Stimulated activated CD4-positive, alpha-beta T cell treated with anti-CD3 and anti-CD28 coated beads, Interleukin-1b, Interleukin-23, amount 100 ng/mL, for 1 hour (primary cell): ENCODE data around the gene FUCA2.
"Not testable (repeated sequence)": the region's sequence is repeated elsewhere in the genome, so short reads cannot be mapped to it uniquely, and the experiment has no call there.

Experiments
- DNase-seq, 2 donors: peaks; one replicate each; pipeline ENCODE4 v3.0.0-alpha.2; 2020; ENCODE audit warnings: low read depth in 2 of 2

FUCA2 gene

DNA sequence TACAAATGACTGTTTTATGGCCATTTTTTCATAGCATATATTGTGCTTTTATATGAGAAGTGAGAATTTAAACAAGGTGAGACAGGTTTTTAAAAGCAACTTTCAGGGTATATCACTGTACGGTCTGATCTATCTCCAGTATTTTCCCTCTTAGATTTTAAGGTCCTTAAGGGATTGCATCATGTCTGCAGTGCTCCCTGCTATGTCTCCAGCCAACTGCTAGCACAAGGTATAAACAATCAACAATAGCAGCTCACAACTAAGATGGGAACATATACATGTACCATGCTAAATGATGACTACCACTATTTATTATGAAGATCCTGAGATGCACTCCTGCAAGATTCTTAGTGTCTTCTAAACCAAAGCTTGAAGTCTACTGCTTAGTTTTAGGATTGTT is 7.2 kb downstream of the FUCA2 start:
- DNase-seq: no peak

DNA sequence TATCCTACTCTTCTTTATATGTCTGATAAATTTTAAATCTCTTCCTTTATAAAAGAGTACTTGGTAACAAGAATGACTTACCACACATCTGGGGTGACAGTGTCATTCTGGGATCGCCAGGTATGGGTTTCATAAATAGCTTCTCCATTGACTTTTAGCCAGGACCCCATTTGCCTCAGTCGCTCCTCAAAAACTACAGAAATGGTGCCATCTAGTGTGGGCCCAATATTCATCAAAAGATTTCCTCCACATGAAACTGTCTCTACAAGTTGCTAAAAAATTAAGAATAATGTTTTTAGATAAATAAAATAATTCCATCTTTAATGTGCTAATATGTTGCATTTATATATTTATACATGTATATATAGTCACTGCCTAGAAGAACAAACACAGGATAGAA is 9.7 kb downstream of the FUCA2 start:
- DNase-seq: no peak

GRCh38 chr6:143498428-143498827 is 13.1 kb downstream of the FUCA2 start:
- no peak for DNase-seq

DNA sequence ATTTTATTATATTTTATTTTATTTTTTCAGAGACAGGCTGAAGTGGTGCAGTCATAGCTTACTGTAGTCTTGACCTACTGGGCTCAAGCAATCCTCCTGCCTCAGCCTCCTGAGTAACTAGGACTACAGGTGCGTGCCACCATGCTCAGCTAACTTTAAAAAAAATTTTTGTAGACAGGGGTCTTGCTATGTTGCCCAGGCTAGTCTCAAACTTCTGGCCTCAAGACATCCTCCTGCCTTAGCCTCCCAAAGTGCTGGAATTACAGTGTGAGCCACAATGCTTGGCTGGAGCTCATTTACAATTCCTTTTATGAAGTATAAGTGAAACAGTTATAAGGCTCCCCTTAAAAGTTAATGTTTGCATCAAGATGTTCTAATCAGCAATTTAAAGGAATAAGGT is 14.5 kb downstream of the FUCA2 start:
- no peak for DNase-seq

DNA sequence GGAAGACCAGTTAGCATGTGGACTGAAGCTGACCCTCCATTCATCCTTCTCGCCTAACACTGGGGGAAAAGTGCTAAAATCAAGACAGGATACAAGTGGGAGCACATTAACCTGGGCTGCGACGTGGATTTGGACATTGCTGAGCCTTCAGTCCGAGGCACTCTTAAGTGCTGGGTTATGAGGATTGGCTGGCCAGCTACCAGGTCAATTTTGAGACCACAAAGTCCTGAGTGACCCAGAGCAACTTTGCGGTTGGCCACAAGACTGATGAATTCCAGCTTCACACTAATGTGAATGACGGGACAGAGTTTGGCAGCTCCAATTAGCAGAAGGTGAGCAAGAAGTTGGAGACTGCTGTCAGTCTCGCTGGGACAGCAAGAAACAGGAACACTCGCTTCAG is 20.7 kb downstream of the FUCA2 start:
- DNase-seq: no peak

- DNase-seq: no peak
Measured at GRCh38 chr6:143490244-143490643, 21.3 kb downstream of the FUCA2 start.

DNA sequence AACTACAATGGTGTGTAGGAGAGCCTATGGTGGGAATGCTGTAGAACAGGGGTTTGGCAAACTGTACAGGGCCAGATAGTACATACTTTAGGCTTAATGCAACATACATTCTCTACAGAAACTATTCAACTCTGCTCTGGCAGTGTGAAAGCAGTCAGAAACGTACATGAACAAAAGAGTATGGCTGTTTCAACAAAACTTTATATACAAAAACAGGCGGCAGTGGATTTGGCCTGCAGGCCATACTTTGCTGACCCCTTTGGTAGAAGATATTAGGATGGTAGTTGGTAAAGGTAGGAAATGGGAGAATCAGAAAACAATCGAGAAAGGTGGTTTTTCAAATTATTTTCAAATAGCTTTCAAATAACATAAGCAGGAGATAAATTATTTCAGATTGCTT is 24.8 kb downstream of the FUCA2 start:
- no peak for DNase-seq

DNA sequence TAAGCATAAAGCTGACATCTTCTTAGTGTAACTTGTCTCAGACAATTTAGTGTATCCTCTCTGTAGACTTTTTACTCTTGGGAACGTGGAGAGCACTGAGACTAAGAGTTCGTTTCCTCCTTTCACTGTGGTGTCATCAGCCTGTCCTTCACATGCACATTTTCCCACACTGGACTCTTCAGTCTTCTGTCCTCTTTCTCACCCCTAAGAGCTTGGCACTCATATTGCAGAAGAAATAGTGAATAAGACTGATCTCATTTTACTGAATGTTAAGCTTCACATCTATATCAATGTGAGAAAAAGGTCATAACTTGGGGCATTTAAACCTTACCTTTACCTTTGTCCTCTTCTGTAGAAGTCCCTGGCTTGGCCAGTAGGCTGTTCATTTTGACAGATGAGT is 25.6 kb downstream of the FUCA2 start:
- DNase-seq: no peak

GRCh38 chr6:143482593-143482992 is 28.9 kb downstream of the FUCA2 start:
- no peak for DNase-seq

GRCh38 chr6:143478479-143479062 is 32.9 kb downstream of the FUCA2 start:
- DNase-seq: no peak

- DNase-seq: no peak
Measured at GRCh38 chr6:143476545-143476944, 35.0 kb downstream of the FUCA2 start.

DNA sequence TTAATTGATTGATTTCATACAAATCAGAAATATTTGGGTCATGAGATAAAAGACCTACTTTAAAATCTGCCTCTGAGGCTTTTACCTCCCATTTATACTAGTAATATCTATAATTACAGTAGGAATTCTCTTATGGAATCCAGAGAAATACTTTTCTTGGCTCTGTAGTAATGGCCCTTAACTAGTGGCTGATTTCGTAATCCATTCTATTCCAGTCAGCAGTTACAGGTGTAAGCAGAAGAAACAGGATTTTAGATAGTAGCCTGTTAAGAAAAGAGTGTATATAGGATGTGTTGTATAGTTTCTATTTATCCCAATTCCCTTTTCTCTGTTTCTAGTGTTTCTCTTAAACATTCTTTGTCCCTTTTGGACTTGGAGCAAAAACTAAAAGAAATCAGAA is 39.7 kb downstream of the FUCA2 start:
- no peak for DNase-seq

DNA sequence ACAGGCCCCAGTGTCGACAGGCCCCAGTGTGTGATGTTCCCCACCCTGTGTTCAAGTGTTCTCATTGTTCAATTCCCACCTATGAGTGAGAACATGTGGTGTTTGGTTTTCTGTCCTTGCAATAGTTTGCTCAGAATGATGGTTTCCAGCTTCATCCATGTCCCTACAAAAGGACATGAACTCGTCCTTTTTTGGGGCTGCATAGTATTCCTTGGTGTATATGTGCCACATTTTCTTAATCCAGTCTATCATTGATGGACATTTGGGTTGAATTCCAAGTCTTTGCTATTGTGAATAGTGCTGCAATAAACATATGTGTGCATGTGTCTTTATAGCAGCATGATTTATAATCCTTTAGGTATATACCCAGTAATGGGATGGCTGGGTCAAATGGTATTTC is 42.7 kb downstream of the FUCA2 start:
- DNase-seq: not testable (repeated sequence)

DNA sequence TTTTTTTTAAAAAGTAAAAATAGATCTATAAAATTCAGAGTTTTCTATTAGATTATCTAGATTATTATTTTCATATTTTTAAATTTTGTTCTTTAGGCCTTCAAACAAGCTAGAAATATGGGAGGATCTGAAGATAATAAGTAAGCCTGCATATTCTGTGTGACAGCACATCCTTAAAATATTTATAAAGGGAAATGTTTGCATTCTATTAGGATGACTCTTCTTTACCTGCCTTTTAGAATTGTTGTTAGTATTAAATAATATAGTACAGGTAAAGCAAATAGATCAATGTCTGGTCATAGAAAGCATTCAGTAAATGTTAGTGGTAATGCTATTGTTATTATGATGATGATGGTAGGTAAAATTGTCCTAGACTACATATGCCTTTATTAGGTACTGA is 43.5 kb downstream of the FUCA2 start:
- no peak for DNase-seq

GRCh38 chr6:143465546-143465945 is 46.0 kb downstream of the FUCA2 start:
- DNase-seq: no peak

DNA sequence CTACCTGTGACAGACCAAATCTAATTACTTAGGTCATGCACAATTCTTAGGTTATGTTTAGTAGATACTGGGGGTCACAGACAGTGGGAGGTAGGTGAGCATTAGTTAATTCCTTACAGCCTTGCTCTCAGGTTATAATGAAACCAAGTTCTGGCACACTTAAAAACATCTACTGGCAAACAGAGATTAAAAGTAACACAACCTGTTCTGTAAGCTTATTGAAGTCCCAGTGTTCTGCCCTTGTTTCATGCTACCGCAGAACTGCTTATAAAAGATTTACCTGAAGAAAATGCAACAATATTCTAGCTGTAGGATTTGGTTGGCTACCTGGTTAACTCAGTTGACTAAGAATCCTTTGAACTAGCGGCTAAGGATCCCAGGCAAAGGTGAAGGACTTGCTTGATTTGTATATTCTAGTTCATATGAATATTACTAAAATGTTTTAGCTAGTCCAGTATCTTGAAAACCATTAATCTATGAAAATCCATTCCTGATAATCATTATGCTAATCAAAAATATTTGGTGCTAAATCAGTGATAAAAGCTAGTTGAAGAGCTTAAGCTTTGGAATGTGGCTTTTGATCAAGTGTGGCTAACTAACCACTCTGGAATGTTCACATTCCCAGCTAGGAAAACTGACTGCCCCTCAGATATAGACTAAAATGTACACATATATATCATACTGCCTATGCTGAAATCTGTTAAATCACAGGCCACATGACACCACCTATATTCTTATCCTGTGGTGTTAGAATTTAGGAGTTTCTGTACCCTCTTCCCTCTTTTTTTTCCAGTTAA is 53.8 kb downstream of the FUCA2 start:
- no peak for DNase-seq

DNA sequence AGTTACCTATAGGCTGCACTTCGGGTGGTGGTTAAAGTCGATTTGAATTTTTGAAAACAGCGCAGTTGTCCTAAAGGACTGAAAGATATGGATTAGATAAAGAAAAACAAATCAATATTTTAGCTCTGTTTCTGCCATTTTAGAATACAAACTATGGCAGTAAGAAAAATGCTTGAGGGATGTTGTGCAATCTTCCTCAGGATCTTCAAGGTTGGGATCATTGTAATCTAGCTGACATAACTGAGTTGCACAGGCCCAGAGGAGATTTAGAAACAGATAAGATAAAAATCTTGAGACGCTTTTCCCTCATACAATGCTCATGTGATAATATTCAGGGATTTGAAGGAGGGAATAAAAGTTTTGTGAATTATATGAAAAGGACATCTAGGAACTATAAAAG is 60.0 kb downstream of the FUCA2 start:
- DNase-seq: no peak

DNA sequence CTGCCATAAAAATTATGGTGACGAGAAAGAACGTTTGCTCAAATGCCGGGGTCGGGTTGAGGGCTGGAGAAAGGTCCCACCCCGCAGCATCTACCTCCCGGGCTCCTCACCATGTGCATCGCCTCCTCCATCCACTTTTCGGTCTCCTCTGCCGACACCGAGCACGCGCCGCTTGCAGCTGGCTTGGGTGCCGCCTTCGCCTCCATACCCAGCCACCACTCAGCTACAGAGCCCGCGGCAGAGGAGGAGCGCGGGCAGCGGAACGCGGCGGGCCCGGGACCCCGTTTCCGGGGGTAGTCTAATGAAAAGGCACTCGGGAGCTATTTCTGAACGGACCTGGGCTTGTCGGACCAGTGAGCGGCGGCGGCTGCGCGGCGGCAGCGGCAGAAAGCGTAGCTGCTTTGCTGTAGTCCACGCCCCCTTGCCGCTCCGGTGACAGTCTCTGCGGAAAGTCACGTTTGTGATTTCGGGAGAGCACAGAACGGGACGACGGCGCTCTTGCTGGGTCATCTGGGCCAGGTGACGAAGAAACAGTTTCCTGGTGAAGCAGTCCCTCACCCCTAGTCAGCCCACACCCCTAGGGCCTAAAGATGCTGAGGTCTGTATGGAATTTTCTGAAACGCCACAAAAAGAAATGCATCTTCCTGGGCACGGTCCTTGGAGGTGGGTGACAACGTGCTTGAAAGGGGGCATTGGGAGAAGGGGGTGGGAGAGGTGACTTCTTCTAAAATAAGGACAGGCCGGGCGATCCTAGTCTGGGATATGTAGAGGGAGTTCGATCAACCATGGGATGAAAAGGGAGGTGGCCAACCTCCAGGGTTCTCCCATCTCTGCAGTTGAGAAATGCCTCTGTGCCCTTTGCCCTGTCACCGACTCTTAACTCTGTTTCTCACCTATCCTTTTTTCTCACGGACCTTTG is 60.8 kb downstream of the FUCA2 start, which contains the start of the genes ADAT2 and PEX3:
Gene ADAT2 (minus strand): TSS at position 243 of the 919 bp plus-strand sequence. CDS start 37 bp downstream, at position 206.
Gene PEX3 (plus strand): TSS at position 353 of the 919 bp plus-strand sequence. CDS start 238 bp downstream, at position 591.
- DNase-seq: peak; percentile 76 to 80

DNA sequence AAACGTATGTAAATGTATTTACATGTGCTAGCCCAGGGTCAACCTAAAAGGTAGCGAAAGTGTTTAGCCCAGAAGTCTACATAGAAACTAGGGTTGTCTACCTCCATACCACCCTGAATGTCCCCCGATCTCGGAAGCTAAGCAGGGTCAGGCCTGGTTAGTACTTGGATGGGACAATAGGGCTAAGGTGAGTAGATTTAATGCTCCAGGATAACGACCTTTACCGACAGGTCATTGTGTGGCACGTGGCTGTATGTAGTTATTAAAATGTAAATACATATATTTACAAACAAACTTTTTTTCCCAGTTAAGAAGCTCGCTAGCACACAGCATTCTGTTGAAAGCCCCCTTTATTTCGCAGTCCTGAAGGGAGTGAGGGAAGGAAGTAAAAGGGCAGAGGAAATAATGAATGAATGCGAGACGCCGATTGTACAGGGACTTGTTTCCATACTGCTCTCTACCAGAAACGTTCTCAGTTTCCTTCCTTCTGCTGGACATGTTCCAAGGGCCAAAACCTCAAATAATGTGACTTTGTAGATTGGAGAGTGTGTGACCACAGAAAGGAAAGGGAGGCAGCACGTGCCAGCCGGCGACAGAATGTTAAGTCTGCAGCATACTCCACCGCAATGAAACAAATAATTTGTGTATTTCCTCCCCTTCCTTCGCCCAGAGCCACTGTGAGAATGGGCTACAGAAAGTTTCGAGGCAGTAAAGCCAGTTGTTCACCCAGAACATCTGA is 61.6 kb downstream of the FUCA2 start:
- DNase-seq: peak in 1 of 2 donors; percentile 6

DNA sequence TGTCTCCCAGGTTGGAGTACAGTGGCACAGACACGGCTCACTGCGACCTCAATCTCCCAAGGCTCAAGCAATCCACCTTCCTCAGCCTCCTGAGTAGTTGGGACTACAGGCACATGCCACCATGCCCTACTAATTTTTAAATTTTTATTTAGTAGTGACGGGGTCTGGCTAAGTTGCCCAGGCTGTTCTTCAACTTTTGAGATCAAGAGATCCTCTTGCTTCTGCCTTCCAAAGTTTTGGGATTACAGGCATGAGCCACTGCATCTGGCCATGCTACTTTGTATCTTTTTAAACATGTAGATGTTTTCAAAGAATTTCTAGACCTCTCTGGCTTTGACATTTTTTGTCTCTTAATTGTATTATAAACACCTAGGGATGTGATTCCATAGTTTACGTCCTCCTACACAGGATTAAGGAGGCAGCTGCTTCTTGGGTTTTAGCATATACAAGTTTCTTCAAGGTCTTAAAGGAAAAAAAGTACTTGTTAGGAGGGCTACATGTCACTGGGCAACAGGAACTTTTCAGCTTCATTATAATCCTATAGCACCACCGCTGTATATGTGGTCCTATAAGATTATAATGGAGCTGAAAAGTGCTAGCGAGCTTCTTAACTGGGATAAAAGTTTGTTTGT is 62.3 kb downstream of the FUCA2 start:
- no peak for DNase-seq

GRCh38 chr6:143447865-143448264 is 63.7 kb downstream of the FUCA2 start:
- DNase-seq: not testable (repeated sequence)
